ENCODE results near the gene IKZF5. TPM values are rescaled to one million over a fixed set of nuclear protein-coding genes. Genes with fewer than 3 reads are reported as not detected.

The IKZF5 gene
- total RNA-seq, 1 donor from 2014 or later, result 24.9 TPM

DNA sequence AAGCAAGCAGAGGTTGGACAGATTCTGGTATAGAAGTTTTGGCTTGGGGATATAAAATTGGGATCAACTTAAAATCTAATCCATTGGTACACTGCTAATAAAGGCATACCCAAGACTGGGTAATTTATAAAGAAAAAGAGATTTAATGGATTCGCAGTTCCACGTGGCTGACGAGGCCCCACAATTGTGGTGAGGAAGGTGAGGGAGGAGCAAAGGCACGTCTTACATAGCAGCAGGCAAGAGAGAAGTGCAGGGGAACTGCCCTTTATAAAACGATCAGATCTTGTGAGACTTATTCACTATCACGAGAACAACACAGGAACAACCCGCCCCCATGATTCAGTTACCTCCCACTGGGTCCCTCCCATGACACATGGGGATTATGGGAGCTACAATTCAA lies 9.9 kb upstream of the IKZF5 start:
- ATAC-seq (no peak), DNase-seq (ENCODE audit: low spot score) (no peak)
- intact Hi-C loops (cut with DNase I), result no loop called here

DNA sequence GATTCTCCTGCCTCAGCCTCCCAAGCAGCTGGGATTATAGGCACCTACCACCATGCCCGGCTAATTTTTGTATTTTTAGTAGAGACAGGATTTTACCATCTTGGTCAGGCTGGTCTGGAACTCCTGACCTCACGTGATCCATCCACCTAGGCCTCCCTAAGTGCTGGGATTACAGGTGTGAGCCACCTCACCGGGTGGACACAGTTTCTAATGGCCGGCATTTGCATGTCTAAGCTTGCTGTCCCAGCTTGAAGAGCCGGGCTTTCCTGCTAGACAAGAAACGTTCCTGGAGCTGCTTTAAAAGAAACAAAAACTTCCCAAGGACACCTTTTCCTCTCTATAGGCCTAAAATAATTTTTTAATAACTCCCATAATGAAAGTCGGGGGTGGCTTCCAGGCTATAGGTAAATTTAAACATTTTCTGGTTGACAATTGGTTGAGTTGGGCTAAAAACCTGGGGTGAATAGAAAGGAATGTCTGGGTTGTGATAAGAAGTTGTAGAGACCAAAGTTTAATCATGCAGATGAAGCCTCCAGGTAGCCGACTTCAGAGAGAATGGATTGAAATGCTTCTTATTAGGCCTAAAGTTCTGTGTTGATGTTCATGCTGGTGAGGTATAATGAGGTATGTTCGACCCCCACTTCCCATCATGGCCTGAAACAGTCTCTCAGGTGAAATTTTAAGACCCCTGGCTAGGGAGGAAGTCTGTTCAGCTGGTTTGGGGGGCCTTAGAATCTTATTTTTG lies 9.0 kb upstream of the IKZF5 start:
- intact Hi-C loops (cut with DNase I), result no loop called here
- no peak for ATAC-seq
- no peak for DNase-seq (ENCODE audit: low spot score)

DNA sequence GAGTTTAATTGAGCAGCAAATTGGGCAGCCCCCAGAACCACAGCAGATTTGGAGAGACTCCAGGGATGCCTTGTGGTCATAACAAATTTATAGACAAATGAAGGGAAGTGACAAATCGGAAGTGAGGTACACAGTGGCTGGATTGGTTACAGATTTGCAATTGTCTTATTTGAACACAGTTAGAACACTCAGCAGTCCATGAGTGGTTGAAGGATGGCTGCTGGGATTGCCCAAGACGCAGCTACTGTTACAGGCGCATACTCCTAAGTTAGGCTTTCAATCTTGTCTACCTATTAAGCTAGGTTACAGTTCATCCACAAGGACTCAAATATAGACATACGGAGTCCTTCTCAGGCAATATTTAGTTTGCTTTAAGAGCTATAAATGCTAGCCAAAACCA lies 7.6 kb upstream of the IKZF5 start:
- ATAC-seq, result no peak
- DNase-seq (ENCODE audit: low spot score), result no peak
- intact Hi-C loops (cut with DNase I), result no loop called here

DNA sequence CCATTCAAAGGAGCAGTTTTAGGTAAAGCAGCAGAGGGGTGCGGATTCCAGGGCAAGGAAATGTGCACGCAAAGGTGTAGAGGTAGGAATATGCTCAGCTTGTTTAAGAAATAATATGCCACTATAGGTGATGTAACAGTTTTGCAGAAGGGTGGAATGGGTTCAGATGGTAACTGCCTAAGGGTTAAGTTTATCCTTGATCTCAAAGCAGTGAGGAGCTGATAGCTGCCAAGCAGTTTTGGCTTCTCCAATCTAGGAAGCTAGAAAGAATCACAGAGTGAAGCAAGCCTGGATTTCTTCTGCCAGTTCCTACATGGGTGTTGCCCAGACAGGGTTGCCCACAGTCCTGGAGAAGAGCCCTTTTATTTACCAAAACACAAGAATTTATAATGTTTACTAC lies 6.2 kb upstream of the IKZF5 start:
- intact Hi-C loops (cut with DNase I), result no loop called here
- no peak for ATAC-seq
- no peak for DNase-seq (ENCODE audit: low spot score)

DNA sequence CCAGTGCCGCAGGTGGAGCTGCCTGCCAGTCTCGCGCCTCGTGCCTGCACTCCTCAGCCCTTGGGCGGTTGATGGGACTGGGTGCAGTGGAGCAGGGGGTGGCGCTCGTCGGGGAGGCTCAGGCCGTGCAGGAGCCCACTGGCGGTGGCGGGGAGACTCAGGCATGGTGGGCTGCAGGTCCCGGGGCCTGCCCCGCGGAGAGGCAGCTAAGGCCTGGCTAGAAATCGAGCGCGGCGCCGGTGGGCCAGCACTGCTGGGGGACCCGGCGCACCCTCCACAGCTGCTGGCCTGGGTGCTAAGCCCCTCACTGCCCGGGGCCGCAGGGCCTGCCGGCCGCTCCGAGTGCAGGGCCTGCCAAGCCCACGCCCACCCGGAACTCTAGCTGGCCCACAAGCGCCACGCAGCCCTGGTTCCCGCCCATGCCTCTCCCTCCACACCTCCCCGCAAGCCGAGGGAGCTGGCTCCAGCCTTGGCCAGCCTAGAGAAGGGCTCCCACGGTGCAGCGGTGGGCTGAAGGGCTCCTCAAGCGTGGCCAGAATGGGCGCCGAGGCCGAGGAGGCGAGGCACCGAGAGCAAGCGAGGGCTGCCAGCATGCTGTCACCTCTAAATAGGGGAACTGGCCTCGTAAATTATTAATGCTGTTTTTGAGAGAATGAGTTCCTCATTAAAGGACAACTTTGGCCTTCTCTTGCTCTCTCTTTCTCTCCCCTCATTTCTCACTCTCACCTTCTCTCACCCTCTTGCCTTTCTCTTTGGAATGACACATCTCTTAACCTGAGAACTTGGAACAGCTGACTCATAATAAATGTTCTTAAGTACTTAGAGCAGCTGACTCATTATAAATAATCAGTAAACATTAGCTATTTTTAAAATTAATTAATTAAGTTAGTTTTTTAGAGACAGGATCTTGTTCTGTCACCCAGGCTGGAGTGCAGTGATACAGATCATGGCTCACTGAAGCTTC lies 5.1 kb upstream of the IKZF5 start:
- intact Hi-C loops (cut with DNase I), result no loop called here
- DNase-seq (ENCODE audit: low spot score) (no peak), ATAC-seq (no peak)

DNA sequence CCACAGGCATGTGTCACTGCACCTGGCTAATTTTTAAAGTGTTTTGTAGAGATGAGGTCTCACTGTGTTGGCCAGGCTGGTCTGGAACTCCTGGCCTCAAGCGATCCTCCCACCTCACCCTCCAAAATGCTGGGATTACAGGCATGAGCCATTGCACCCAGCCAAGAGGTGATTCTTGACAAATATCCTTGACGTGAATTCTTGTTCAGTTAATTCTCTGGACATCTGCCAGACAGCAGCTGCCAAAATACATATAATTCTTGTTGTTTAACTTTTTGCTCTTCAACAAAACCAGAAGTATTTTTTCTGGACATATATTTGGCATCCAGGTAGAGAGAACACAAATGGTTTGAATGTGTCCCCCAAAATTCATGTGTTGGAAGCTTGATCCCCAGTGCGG lies 3.4 kb upstream of the IKZF5 start:
- DNase-seq (ENCODE audit: low spot score) (no peak), ATAC-seq (no peak)
- intact Hi-C loops (cut with DNase I), result no loop called here

DNA sequence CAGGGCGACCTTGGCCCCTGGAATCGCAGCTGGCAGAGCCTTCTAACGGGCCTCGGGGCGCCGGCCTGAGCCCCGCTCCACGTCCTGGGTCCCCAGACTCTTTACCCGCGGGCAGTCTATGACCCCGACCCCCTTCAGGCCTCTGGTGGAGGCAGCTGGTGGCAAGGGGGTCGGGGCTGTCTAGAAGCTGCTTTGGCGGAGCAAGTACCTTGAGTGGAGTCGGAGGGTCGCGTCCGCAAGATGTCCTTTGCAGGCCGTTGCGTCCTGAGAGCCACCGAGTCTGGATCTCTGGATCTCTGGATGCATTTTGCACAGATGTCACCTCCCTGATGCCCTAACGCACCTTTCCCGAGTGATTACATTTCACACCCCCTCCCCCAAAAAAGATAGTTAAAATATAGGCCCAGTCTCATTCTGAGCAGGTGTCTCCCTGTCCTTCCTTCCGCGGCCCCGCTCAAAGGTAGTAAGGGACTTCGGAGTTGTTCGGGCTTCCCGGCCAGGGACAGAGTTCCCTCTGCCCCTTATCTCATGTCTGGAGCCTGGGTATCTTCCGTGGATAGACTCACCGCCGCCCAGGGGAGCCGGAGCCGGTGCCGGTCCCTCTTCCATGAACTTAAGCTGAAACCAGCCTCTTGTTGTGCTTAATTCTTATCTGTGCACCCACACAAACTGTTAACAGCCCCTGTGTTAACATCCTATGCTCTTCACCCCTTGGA lies 668 bp upstream of the IKZF5 start:
- peak; percentile 59 for DNase-seq (ENCODE audit: low spot score)
- ATAC-seq, result peak; percentile 8
- intact Hi-C loops (cut with DNase I), result no loop called here

DNA sequence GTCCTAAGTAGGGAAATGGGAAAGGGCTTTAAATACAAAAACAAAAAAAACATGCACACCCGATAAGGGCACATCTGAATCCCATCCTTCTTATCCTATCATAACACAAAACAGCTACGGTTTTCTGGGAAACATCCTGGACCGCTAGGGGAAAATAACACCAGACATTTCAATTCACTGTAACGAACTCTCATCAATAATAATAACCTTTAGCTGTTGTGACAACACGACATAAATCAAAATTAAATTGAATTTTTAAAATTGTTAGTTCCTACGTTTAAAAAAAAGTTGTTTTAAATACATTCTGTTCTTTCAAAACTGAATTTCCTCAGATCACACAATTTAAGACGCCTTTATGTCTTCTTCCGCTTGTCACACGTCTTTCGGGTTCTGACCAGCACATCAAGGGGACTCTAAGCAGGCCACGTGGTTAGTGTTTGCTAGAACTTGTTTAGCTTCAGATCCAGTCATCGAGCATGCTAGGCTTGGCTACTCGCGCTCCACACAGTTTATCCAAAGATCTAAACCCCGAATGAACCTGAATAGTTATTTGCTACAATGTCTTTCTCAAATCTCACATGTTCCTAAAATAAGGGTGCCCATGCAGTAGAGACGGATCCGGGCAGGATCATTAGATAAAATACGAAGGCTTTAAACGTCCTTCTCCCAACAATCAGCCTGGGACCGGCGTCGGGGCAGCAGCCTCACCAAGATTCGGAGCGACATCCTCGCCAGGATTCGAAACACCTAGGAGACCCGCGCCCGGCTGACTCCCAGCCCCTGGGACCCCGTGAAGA lies 839 bp downstream of the IKZF5 start:
- DNase-seq (ENCODE audit: low spot score), result peak; percentile 61
- intact Hi-C loops (cut with DNase I), result no loop called here
- peak; percentile 51 for ATAC-seq

DNA sequence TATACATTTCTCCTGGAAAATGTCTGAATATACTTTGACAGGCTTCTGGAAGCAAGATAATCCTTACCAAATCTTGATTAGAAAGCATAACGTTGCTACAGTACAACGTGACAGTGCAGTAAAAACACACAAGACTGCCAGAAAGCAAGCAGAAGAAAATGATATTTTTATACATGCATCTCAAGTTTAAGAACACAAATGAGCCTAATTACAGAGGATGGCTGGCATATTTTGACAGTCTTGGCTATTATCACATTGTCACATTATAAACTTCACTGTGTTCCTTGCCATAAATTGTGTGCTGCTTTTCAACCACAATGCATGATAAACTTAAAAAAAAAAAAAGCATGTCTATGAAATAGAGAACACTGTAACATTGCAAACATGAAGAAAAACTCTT lies 4.3 kb downstream of the IKZF5 start:
- ATAC-seq (no peak), DNase-seq (ENCODE audit: low spot score) (no peak)
- intact Hi-C loops (cut with DNase I), result no loop called here

DNA sequence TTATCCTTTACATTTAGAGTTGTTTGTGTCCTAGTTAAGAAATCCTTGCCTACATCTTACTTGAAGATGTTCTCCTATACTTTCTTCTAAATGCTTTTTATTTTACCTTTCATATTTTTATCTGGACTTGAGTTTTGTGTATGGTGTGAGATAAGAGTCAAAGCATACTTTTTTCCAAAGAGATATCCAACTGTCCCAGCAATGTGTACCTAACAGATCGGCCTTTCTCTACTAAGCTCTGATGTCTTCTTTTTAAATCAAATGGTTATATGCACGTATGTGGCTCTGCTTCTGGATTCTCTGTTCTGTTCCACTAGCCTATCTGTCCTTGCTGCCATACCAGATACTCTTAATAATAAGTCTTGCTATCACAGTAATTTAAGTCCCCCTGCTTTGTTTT lies 7.2 kb downstream of the IKZF5 start:
- intact Hi-C loops (cut with DNase I), result no loop called here
- ATAC-seq (no peak), DNase-seq (ENCODE audit: low spot score) (no peak)

DNA sequence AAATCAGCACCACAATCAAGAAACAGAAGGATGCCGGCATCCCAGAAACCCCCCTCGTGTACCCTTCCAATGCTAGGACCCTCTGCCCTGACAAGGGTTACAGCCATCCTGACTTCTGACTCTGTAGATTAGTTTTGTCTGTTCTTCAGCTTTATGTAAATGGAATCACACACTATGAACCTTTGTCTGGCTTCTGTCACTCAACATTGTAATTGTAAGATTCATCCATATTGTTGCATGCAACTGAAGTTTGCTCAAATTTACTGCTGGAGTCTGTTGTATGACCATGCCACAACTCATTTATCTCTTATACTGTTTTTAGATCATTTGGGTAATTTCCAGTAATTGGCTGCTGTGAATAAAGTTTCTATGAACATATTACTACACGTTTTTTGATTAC lies 8.4 kb downstream of the IKZF5 start:
- DNase-seq (ENCODE audit: low spot score) (no peak), ATAC-seq (no peak)
- intact Hi-C loops (cut with DNase I), result no loop called here

DNA sequence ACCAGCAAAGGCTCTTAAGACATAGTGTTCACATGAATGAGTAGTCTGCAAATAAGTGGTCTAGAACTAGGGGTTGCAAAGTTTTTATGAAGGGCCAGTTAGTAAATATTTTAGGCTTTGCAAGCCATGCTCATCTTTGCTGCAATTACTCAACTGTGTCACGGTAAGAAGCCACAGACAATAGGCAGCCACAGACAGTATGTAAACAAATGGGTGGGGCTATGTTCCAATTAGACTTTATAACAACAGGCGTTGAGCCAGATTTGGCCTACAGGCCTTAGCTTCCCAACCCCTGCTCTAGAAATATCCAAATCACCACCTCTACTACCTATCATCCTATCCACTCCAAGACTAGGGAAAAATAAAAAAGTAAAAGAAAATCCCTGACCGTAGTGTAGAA lies 9.2 kb downstream of the IKZF5 start:
- ATAC-seq (no peak), DNase-seq (ENCODE audit: low spot score) (no peak)
- intact Hi-C loops (cut with DNase I), result no loop called here

DNA sequence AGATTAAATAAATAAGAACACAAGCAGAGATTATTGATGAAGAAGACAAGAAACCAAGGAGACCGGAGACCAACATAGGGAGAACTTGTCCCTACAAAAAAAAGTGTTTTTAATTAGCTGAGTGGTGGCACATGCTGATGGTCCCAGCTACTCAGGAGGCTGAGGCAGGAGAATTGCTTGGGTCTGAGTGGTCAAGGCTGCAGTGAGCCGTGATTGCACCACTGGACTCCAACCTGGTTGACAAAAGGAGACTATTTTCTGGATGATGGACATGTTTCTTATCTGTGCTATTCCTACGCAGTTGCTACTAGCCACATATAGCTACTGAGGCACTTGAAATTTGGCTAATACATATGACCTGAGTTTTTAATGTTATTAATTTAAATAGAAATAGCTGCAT lies 9.7 kb downstream of the IKZF5 start:
- intact Hi-C loops (cut with DNase I), result no loop called here
- ATAC-seq, result no peak
- no peak for DNase-seq (ENCODE audit: low spot score)

DNA sequence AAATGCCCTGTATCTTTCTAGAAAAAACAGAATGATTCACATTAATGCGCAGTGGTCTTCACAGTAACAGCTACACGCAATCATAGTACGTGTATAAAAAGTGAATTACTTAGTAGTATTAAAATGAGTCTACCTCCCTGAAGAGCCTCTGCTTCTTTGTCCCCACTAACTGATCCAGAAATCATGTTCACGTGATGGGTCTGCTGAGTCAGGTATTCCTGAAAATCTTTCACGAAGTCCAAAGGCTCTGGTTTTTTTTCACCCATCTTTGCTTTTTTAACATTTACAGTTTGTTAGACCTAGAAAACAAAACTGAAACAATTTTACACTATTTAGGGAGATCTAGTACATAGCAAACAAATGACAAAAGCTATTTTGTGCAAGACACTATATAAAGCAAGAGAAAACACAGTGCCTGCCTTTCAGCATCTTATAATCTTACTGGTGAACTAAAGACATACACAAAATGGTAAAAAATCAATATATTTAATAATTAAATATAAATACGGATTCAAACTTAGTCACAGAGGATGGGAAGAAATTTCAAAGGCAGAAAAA lies 10.2 kb downstream of the IKZF5 start:
- DNase-seq (ENCODE audit: low spot score) (no peak), ATAC-seq (no peak)
- intact Hi-C loops (cut with DNase I), result no loop called here

DNA sequence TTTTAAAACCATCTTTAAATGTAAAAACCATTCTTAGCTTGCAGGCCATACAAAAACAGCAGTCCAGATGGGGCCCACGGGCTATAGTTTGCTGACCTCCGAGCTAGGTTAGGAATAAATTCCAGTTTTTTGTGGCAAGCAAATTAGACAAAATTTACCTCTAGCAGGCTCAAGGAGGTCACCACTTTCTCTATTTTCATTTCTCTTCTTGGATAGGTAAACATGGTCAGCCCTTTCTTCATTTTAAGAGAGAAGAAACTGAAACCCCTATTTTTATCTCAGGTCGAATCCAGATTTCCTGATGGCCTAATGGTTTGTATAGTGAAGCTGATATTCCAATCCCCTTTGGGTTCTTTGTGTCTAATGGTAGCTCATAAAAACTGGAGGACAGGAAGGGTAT lies 10.7 kb downstream of the IKZF5 start:
- intact Hi-C loops (cut with DNase I), result no loop called here
- ATAC-seq (no peak), DNase-seq (ENCODE audit: low spot score) (no peak)

DNA sequence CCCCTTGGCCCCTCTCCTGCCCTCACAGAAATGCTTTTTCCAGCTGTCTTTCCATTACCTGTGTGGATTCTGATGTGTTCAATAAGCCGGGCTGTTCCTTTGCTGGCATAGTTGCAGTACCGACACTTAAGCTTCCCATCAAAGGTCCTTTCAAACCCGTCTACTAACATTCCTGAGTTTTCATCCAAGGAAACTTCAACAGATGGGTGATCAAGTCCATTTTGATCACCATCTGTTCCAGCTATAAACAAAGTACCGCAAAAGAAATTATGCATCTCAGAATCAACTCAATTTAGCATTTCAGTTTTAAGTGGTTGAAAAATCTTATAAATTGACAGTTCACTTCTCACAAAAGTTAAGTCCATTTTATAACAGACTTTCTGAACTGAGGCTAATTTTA lies 12.7 kb downstream of the IKZF5 start:
- DNase-seq (ENCODE audit: low spot score) (no peak), ATAC-seq (no peak)
- intact Hi-C loops (cut with DNase I), result no loop called here

DNA sequence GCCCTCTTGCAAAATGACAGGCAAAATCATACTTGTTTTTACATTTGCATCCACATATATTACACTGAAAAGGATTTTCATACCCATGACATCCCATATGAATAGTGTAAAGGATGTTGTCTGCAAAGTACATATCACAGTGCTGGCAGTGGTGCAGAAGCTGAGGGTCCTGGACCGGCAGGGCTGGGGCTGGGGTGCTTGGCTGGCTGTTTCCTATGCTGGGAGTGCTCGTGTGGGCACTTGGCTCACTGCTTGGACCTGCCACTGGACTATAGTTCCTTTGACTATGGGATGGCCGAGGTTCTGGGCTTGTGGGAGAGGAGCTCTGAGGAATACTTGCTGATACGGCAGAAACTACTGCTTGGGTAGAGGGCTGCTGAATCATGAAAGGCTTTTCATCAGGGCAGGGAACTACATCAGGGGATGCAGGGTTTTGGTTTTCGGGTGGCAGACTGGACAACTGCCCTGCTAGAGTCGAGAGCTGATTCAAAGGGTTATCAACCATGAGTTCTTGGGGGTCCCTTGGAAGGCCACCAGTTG lies 14.7 kb downstream of the IKZF5 start:
- DNase-seq (ENCODE audit: low spot score) (no peak), ATAC-seq (no peak)
- intact Hi-C loops (cut with DNase I), result no loop called here

DNA sequence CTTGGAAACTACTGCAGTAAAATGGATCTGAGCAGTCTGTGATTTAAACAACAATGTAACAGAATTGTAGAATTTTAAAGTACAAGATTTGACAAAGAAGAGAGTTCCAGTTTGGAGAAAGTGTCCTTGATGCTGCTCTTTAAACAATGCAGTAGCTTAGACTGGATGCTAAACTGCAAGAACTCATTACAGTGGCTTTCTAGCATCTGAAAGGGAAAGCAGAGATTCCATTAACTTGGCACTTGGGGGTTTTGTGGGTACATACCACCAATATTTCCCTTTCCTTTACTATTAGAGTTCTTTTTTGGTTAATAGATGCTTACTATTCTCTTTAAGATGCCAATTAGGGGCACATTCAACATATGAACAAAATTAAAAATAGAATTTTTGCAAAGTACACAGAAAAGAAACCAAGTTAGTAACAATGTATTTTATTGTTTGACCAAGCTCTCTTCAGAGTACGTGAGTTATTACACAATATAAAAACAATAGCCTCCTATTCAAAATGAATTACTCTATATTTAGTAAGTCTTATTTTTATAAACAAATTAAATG lies 16.5 kb downstream of the IKZF5 start:
- intact Hi-C loops (cut with DNase I), result no loop called here
- ATAC-seq (no peak), DNase-seq (ENCODE audit: low spot score) (no peak)
